Gastroesophageal sphincter (tissue), 3 donors: ENCODE measurements around the gene GSTO2.

ENCODE experiments used
- CTCF ChIP-seq, 4 experiments: fragments of 200-600 bp in 2 of 4; fragments of 450-650 bp in 2 of 4; sonication (generic) in 1 of 4; IDR thresholded peaks; one replicate each; pipeline ENCODE4 v1.5.1; 2017 to 2019; ENCODE audit warnings: antibody characterized with exemption in 4 of 4, mild to moderate bottlenecking in 2 of 4, moderate library complexity in 2 of 4
- POLR2AphosphoS5 ChIP-seq: sonication (generic); formaldehyde crosslinking; IDR thresholded peaks from one replicate; pipeline ENCODE4 v1.6.1; 2017; ENCODE audit warnings: antibody characterized with exemption

- no peak for TF ChIP-seq POLR2AphosphoS5
- TF ChIP-seq CTCF (IDR thresholded peaks at IDR 0.05), result peak; percentile 59 to 81 (median 64)
These were observed 6.1 kb downstream of the GSTO2 start for GRCh38 chr10:104274762-104275721.
